ENCODE data around the gene PTPRJ.

- TF ChIP-seq POLR2A (IDR thresholded peaks at IDR 0.05; ENCODE audit: low read length) (no peak), GATA1 (IDR thresholded peaks at IDR 0.05; ENCODE audit: low read depth, low read length) (no peak)
These were observed 61.7 kb downstream of the PTPRJ start for GRCh38 chr11:48041877-48042695.

Measured in erythroblast (primary cell).